Mesodermal cell (in vitro differentiated cells): ENCODE data around the gene SPPL3.
"Not testable (repeated sequence)": the region's sequence is repeated elsewhere in the genome, so short reads cannot be mapped to it uniquely, and the experiment has no call there.

ENCODE experiments used
- H3K27ac ChIP-seq: 2 replicates; pipeline ENCODE4 v1.7.0; 2013; ENCODE audit warnings: mild to moderate bottlenecking, low read depth, low read length, moderate library complexity; ENCODE audit not compliant: severe bottlenecking
- H3K36me3 ChIP-seq: 2 replicates; pipeline ENCODE4 v1.7.1; 2013; ENCODE audit warnings: mild to moderate bottlenecking, low read length, moderate library complexity; ENCODE audit not compliant: control insufficient read depth, insufficient read depth
- H3K4me1 ChIP-seq: one replicate; pipeline ENCODE4 v1.7.1; 2013; ENCODE audit warnings: mild to moderate bottlenecking, low read length; ENCODE audit not compliant: insufficient read depth, control insufficient read depth, poor library complexity, severe bottlenecking
- H3K4me3 ChIP-seq: 2 replicates; pipeline ENCODE4 v1.7.0; 2013; ENCODE audit warnings: low read length, control low read depth, mild to moderate bottlenecking; ENCODE audit not compliant: insufficient read depth, poor library complexity, severe bottlenecking; ENCODE audit errors: extremely low read depth
- H3K9me3 ChIP-seq: 2 replicates; pipeline ENCODE4 v1.7.1; 2013; ENCODE audit warnings: mild to moderate bottlenecking, low read length, moderate library complexity; ENCODE audit not compliant: control insufficient read depth
- WGBS, 2 experiments: methylation state at CpG; one replicate each; pipeline ENCODE4 v1.1.5; 2013; ENCODE audit warnings: missing lambda C conversion rate in 2 of 2; ENCODE audit not compliant: insufficient coverage in 2 of 2; 5-methylcytosine and 5-hydroxymethylcytosine counted together

The SPPL3 gene

GRCh38 chr12:120735181-120735580, 169.0 kb downstream of the SPPL3 start:
- Histone ChIP-seq H3K27ac (no peak overlapping the region), H3K36me3 (peaks cover 3% of the 10 kb centered on the region), H3K4me1 (no peaks in the 10 kb centered on the region), H3K9me3 (no peaks in the 10 kb centered on the region), H3K4me3 (no peak overlapping the region)
- 100% methylated on average over 1 of the region's 3 CpGs; no CpG with 5 or more reads in 1 of the 2 experiments for WGBS, 2 experiments

- no peaks in the 10 kb centered on the region for H3K4me1 ChIP-seq
- H3K27ac ChIP-seq = no peak overlapping the region
- H3K36me3 ChIP-seq = peaks cover 6% of the 10 kb centered on the region
- H3K9me3 ChIP-seq = no peaks in the 10 kb centered on the region
- no peak overlapping the region for H3K4me3 ChIP-seq
- WGBS, 2 experiments = 89 to 96% methylated on average over 10 of the region's 10 CpGs
Observed at GRCh38 chr12:120734210-120734609, 169.9 kb downstream of the SPPL3 start.

DNA sequence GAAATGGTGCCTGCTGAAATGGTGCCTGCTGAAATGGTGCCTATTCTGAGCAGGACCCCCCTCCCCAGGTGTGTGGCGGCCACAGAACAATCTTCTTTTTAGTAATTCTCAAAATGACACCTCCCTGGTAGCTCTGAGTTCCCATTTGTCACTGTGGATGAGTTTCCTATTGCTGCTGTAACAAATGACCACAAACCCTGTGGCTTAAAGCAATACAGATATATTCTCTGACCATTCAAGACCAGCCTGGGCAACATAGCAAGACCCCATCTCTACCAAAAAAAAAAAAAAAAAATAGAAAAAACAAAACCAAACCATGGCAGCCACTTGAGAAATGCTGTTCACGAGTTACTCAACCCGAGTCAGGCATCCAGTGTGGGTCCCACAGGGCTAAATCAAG, 170.6 kb downstream of the SPPL3 start:
- no peak overlapping the region for H3K27ac ChIP-seq
- 100% methylated on average over 2 to 3 of the region's 3 CpGs for WGBS, 2 experiments
- peaks cover 6% of the 10 kb centered on the region for H3K36me3 ChIP-seq
- H3K4me3 ChIP-seq = no peak overlapping the region
- H3K4me1 ChIP-seq = no peaks in the 10 kb centered on the region
- no peaks in the 10 kb centered on the region for H3K9me3 ChIP-seq

DNA sequence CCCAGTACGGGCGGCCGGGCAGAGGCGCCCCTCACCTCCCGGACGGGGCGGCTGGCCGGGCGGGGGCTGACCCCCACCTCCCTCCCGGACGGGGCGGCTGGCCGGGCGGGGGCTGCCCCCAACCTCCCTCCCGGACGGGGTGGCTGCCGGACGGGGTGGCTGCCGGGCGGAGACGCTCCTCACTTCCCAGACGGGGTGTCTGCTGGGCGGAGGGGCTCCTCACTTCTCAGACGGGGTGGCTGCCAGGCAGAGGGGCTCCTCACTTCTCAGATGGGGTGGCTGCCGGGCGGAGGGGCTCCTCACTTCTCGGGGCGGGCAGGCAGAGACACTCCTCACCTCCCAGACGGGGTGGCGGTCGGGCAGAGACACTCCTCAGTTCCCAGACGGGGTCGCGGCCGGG, 172.0 kb downstream of the SPPL3 start:
- not testable (repeated sequence) for H3K4me1 ChIP-seq, H3K4me3 ChIP-seq, H3K9me3 ChIP-seq, H3K36me3 ChIP-seq, H3K27ac ChIP-seq
- WGBS, 2 experiments = 98 to 100% methylated on average over 14 to 18 of the region's 35 CpGs

DNA sequence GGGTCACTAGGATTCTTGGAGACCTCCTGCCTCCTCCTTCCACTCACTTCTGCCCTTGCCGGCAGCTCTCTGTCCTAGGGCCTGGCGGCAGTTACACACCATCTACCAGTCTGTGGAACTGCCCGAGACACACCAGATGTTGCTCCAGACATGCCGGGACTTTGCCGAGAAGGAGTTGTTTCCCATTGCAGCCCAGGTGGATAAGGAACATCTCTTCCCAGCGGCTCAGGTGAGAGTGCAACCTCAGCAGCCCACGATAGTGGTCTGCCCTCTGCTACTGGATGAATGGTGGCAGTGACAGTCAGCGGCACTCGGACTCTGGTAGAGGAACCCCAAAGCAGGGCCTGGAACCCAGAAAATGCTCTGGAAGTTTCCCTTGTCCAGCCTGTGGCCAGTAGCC, 177.2 kb downstream of the SPPL3 start:
- H3K27ac ChIP-seq = no peak overlapping the region
- H3K36me3 ChIP-seq = peaks cover 40% of the 10 kb centered on the region
- H3K4me1 ChIP-seq = peaks cover 4% of the 10 kb centered on the region
- H3K9me3 ChIP-seq = no peaks in the 10 kb centered on the region
- 94 to 96% methylated on average over 9 of the region's 9 CpGs for WGBS, 2 experiments
- no peak overlapping the region for H3K4me3 ChIP-seq

DNA sequence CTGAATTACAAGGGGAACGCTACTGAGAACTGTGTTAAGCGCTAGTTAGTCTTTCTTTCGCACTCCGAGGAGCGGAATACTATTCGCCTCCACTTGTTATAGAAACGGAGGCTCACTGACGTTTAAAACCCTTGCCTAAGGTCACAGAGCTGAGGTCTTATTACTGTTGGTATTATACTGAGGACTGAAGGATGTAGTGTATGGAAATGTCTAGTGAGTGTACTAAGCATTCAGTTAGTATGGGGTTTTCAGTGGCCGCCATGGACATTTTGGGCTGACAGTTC, 177.7 kb downstream of the SPPL3 start:
- H3K27ac ChIP-seq = no peak overlapping the region
- H3K36me3 ChIP-seq = peaks cover 45% of the 10 kb centered on the region
- H3K9me3 ChIP-seq = no peaks in the 10 kb centered on the region
- peak overlapping the region; percentile 45 for H3K4me3 ChIP-seq
- peaks cover 4% of the 10 kb centered on the region for H3K4me1 ChIP-seq
- 94% methylated on average over 8 of the region's 9 CpGs for WGBS, 2 experiments

GRCh38 chr12:120725659-120726509, 178.3 kb downstream of the SPPL3 start, which contains the start of gene ACADS:
Gene ACADS, plus strand, starts transcription at chr12:120725826. Its CDS starts 60 bp downstream, at chr12:120725886.
- peaks cover 4% of the 10 kb centered on the region for H3K4me1 ChIP-seq
- peaks cover 50% of the 10 kb centered on the region for H3K36me3 ChIP-seq
- no peaks in the 10 kb centered on the region for H3K9me3 ChIP-seq
- H3K4me3 ChIP-seq = peak within 1 kb of the TSS; percentile 45
- H3K27ac ChIP-seq = no peak within 1 kb of the TSS
- WGBS, 2 experiments = 16 to 17% methylated on average over 58 to 64 of the region's 66 CpGs

DNA sequence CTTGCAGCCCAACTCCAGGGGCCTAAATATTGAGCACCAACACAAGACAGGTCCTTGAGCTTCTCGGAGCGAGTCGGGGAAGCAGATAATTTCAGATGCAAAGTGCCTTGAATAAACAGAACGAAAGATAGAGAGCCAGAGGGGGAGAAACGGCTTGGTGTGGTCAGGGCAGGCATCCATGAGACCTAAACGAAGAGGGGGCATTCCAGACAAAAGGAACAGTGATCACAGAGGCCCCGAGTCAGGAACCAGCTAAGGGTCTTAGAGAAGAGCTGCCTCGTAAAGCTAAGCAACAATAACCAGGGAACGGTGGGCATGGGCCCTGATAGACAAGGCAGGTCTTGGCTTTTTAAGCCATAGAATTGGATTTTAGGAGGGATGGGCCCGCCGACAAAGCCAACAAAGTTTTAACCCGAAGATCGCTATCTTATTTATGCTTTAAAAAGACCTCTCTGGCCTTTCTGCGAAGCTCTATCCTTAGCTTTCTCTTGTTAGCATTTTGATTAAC, 179.0 kb downstream of the SPPL3 start:
- WGBS, 2 experiments = 40 to 43% methylated on average over 10 to 14 of the region's 14 CpGs
- H3K36me3 ChIP-seq = peaks cover 55% of the 10 kb centered on the region
- no peaks in the 10 kb centered on the region for H3K9me3 ChIP-seq
- H3K4me3 ChIP-seq = peak overlapping the region; percentile 45
- H3K4me1 ChIP-seq = peaks cover 4% of the 10 kb centered on the region
- H3K27ac ChIP-seq = no peak overlapping the region

GRCh38 chr12:120724720-120725119, 179.4 kb downstream of the SPPL3 start:
- 77 to 85% methylated on average over 3 to 5 of the region's 5 CpGs for WGBS, 2 experiments
- no peaks in the 10 kb centered on the region for H3K9me3 ChIP-seq
- H3K27ac ChIP-seq = no peak overlapping the region
- no peak overlapping the region for H3K4me3 ChIP-seq
- peaks cover 4% of the 10 kb centered on the region for H3K4me1 ChIP-seq
- H3K36me3 ChIP-seq = peaks cover 60% of the 10 kb centered on the region

- Histone ChIP-seq H3K27ac (no peak overlapping the region), H3K9me3 (no peaks in the 10 kb centered on the region), H3K36me3 (peaks cover 71% of the 10 kb centered on the region), H3K4me1 (peaks cover 4% of the 10 kb centered on the region), H3K4me3 (no peak overlapping the region)
- 100% methylated on average over 2 of the region's 2 CpGs; no CpG with 5 or more reads in 1 of the 2 experiments for WGBS, 2 experiments
Observed at GRCh38 chr12:120722784-120723183, 181.4 kb downstream of the SPPL3 start.

- H3K4me3 ChIP-seq = no peak overlapping the region
- H3K4me1 ChIP-seq = peaks cover 4% of the 10 kb centered on the region
- H3K9me3 ChIP-seq = no peaks in the 10 kb centered on the region
- no peak overlapping the region for H3K27ac ChIP-seq
- WGBS, 2 experiments = 100% methylated on average over 2 to 3 of the region's 3 CpGs
- H3K36me3 ChIP-seq = peaks cover 80% of the 10 kb centered on the region
Observed at GRCh38 chr12:120721866-120722265, 182.3 kb downstream of the SPPL3 start.
